Ascending aorta (tissue), 2 donors: Measurements from ENCODE around the gene GARIN5A. TPM values are rescaled to one million over a fixed set of nuclear protein-coding genes. Genes with fewer than 3 reads are reported as not detected.

Experiments
- DNase-seq, 2 donors: peaks; one replicate each; pipeline ENCODE4 v3.0.0-alpha.2; 2019; ENCODE audit warnings: low spot score in 2 of 2
- H3K27ac ChIP-seq, 2 donors: fragments of 200-600 bp; sonication (generic); one replicate each; pipeline ENCODE4 v1.5.1; 2016 to 2017; ENCODE audit warnings: mild to moderate bottlenecking in 1 of 2
- H3K27me3 ChIP-seq: fragments of 200-600 bp; sonication (generic); one replicate; pipeline ENCODE4 v1.5.1; 2017
- H3K36me3 ChIP-seq, 2 donors: fragments of 200-600 bp; sonication (generic); one replicate each; pipeline ENCODE4 v1.5.1; 2016
- H3K4me1 ChIP-seq, 2 donors: fragments of 200-600 bp; sonication (generic); one replicate each; pipeline ENCODE4 v1.5.1; 2016 to 2017; ENCODE audit warnings: mild to moderate bottlenecking in 1 of 2
- H3K4me3 ChIP-seq, 2 donors: fragments of 200-600 bp; sonication (generic); one replicate each; pipeline ENCODE4 v1.5.1; 2016 to 2017; ENCODE audit warnings: mild to moderate bottlenecking in 1 of 2
- H3K9me3 ChIP-seq, 2 donors: fragments of 200-600 bp; sonication (generic); one replicate each; pipeline ENCODE4 v1.5.1; 2016
- intact Hi-C: fragments of 100-400 bp; cut with DNase I; formaldehyde crosslinking; loops from one replicate; pipeline ENCODE4 v1.15.1; 2023
- total RNA-seq: library from RNA; depleted of rRNA; stranded (reverse); fragments of >200 nt; gene quantifications from one replicate; pipeline ENCODE4 v1.1.0, GENCODE V29; 2016
- TF ChIP-seq, protein P1 (sequence below), 3 experiments: fragments of 200-600 bp in 2 of 3; fragments of 450-650 bp in 1 of 3; sonication (generic) in 2 of 3; IDR thresholded peaks; one replicate each; pipeline ENCODE4 v1.5.1; 2016 to 2019; ENCODE audit warnings: antibody characterized with exemption in 3 of 3, mild to moderate bottlenecking in 1 of 3, moderate library complexity in 1 of 3

Gene GARIN5A
- total RNA-seq, 1 donor from 2014 or later: not detected

DNA sequence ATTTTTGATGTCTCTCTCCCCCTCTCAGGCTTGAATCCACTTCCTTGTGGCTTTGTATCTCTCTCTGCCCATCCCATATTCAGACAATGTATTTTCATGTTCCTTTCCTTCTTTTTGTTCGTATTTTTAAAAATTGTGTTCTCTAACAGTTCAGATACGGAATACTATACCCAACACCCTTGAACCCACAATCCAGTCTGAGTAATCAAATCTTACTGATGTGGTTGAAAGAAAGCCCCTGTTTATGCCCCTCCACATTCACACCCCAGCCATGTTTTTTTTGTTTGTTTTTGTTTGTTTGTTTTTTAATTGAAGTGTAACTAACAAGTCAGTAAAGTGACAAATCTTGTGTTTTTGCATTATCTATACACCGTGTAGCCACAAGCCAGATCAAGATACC is 56.5 kb downstream of the GARIN5A start:
- H3K27me3 ChIP-seq: peaks cover 7% of the 10 kb centered on the region
- H3K9me3 ChIP-seq: no peaks in the 10 kb centered on the region
- peaks cover 3 to 6% of the 10 kb centered on the region in 2 donors for H3K4me1 ChIP-seq
- H3K36me3 ChIP-seq: no peaks in the 10 kb centered on the region
- no peak for DNase-seq
- TF ChIP-seq, protein P1, sequence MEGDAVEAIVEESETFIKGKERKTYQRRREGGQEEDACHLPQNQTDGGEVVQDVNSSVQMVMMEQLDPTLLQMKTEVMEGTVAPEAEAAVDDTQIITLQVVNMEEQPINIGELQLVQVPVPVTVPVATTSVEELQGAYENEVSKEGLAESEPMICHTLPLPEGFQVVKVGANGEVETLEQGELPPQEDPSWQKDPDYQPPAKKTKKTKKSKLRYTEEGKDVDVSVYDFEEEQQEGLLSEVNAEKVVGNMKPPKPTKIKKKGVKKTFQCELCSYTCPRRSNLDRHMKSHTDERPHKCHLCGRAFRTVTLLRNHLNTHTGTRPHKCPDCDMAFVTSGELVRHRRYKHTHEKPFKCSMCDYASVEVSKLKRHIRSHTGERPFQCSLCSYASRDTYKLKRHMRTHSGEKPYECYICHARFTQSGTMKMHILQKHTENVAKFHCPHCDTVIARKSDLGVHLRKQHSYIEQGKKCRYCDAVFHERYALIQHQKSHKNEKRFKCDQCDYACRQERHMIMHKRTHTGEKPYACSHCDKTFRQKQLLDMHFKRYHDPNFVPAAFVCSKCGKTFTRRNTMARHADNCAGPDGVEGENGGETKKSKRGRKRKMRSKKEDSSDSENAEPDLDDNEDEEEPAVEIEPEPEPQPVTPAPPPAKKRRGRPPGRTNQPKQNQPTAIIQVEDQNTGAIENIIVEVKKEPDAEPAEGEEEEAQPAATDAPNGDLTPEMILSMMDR (IDR thresholded peaks at IDR 0.05): no peak
- H3K27ac ChIP-seq: no peak overlapping the region
- H3K4me3 ChIP-seq: no peak overlapping the region
- intact Hi-C loops: no loop called here

DNA sequence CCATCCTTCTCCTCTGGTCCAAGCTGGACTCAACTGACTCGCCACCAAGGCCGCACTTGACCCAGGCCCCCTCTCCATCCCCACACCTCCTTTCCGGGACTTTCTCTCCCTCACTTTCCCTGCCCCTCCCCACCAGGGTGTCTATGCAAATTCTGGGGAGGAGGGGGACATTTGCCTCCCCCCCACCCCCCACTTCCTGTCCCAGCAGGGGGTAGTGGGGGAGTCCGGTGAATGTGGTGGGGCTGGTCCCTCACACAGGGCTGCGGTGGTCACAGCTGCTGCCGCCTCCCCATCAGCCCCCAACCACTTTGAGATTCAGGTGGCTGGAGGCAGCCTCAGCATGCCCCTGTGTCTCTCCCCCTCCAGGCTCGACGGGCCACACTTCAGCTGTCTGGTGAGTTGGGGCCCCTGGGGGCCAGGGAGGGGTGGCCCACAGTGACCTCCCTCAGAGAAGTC is 57.0 kb downstream of the GARIN5A start:
- intact Hi-C loops: no loop called here
- Histone ChIP-seq H3K4me3 (no peak overlapping the region), H3K4me1 (peaks cover 3 to 6% of the 10 kb centered on the region in 2 donors), H3K27ac (no peak overlapping the region), H3K9me3 (no peaks in the 10 kb centered on the region), H3K27me3 (peaks cover 7% of the 10 kb centered on the region), H3K36me3 (no peaks in the 10 kb centered on the region)
- TF ChIP-seq, protein P1 (IDR thresholded peaks at IDR 0.05): no peak
- DNase-seq: no peak

DNA sequence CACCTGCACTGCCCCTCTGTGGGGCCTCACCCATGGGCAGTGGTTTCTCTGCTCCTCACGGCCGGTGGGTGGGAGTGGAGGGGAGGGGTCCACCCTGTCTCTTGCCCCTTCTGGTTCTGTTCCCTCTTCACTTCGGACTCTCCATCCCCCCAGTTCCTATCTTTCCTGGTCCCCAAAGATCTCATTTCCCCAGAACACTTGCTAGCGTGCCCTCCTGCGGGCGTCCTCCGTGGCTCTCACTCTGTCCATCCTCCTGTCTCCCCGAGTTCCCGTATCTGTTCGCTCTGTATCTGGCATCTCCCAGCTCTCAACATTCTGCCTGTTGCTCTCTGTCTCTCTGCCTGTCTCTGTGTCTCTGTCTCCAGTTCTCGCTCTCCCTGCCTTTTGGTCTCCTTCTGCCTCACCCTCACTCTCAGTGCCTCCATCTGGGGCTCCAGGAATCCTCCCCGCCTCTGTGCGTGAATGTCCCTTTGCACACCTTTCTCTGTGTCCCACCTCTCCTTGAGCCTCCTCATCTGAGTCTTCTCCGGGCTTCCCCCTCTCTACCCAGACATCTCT is 57.5 kb downstream of the GARIN5A start:
- no peak overlapping the region for H3K4me3 ChIP-seq
- H3K36me3 ChIP-seq: no peaks in the 10 kb centered on the region
- TF ChIP-seq, protein P1 (IDR thresholded peaks at IDR 0.05): no peak
- peaks cover 3 to 6% of the 10 kb centered on the region in 2 donors for H3K4me1 ChIP-seq
- H3K27ac ChIP-seq: no peak overlapping the region
- intact Hi-C loops: no loop called here
- no peaks in the 10 kb centered on the region for H3K9me3 ChIP-seq
- H3K27me3 ChIP-seq: peaks cover 7% of the 10 kb centered on the region
- no peak for DNase-seq

DNA sequence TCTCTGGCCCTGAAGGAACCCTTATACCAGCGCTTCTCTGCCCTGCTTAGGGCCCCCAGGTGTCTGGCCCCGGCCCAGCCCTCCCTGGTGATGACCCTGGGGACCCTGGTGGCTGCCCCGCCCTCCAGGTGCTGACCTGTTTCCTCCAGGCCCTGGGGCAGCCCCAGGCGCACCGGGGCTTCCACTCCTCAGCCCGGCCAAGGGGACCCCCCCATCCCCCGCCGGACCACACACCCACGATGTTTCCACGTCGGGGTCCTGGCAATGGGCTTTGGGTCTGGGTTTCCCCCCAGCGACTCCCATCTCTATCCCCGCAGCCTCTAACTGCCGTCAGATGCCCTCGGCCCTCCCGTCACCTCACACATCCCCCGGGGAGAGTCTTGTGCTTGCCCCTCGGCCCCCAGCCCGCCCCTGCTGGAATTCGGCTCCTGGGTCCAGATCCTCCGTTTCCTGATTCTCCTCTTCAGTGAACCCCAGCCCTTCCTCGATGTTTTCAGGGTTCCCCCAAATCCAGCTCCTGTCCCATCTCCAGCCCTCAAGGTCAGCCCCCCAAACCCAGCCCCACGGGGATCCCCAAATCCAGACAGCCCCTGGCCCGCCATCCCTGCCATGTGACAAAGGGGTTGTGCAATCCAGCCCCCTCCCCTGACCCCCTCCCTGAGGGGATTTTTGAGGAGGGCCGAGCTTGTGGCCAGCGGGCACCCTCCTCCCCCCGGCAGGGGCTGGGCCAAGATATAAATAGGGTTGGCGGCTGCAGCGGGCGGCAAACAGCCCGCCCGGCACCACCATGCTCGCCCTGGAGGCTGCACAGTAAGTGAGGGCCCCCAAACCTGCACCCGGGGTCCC is 58.2 kb downstream of the GARIN5A start, which contains the start of gene SPIB:
TSS of gene SPIB (plus strand) at position 763 of the 846 bp plus-strand sequence. CDS start at position 788, 25 bp downstream.
- peaks cover 7% of the 10 kb centered on the region for H3K27me3 ChIP-seq
- H3K27ac ChIP-seq: no peak within 1 kb of the TSS
- DNase-seq: no peak

DNA sequence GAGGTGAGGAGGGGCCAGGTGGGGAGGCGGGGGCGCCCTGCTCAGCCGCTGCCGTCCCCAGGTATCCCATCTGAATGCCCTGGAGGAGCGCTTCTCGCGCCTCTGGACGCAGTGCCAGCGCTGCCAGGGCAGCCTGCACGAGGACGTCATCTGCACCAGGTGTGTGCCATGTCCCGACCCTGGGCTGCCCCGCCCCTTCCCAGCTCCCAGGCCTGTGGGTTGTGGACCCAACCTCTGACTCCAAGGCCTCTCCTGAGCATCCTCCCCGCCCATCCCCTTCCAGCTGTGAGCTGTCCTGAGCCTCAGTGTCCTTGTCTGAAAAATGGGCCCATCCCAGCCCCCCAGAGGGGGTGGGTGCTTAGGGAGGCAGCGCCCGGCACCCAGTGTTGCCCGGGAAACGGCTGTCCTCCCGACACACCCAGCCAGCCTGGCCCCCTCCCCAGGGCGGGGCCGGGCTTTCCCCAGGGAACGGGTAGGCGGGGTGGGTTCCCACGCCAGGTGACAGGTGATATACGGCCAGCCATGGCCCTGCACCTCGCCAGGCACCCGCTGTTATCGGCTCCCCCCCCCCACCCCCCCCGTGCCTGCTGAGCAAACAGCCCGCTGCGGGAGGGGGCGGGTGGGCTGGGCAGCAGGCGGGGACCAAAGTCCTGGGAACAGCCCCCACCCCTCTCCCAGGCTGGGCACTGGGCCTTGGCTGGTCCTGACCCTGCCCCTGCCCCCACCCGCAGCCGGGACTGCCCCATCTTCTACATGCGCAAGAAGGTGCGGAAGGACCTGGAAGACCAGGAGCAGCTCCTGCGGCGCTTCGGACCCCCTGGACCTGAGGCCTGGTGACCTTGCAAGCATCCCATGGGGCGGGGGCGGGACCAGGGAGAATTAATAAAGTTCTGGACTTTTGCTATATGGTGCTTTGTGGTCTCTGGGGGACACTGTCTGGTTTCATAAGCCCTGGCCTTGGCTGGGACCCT is 59.3 kb downstream of the GARIN5A start:
- H3K9me3 ChIP-seq: no peaks in the 10 kb centered on the region
- peaks cover 7% of the 10 kb centered on the region for H3K27me3 ChIP-seq
- TF ChIP-seq, protein P1 (IDR thresholded peaks at IDR 0.05): no peak
- H3K27ac ChIP-seq: no peak overlapping the region
- no peak overlapping the region for H3K4me3 ChIP-seq
- H3K4me1 ChIP-seq: peaks cover 3 to 6% of the 10 kb centered on the region in 2 donors
- no peaks in the 10 kb centered on the region for H3K36me3 ChIP-seq
- DNase-seq: no peak
- intact Hi-C loops: no loop called here

More for the DNA sequence above, 58.2 kb downstream of the GARIN5A start, which contains the start of gene SPIB:
- H3K4me3 ChIP-seq: no peak within 1 kb of the TSS
- TF ChIP-seq, protein P1 (IDR thresholded peaks at IDR 0.05): no peak
- intact Hi-C loops: no loop called here
- no peaks in the 10 kb centered on the region for H3K36me3 ChIP-seq
- peaks cover 3 to 6% of the 10 kb centered on the region in 2 donors for H3K4me1 ChIP-seq
- H3K9me3 ChIP-seq: no peaks in the 10 kb centered on the region
